GM12878 (cell line): ENCODE data around the gene RAB3IL1. TPM values are rescaled to one million over a fixed set of nuclear protein-coding genes. Genes with fewer than 3 reads are reported as not detected.

Source experiments
- BRCA1 ChIP-seq: IDR thresholded peaks from 2 replicates; pipeline ENCODE4 v1.6.1; 2011; ENCODE audit warnings: low read depth, low read length, improper control_type of control experiment
- CREB1 ChIP-seq: IDR thresholded peaks from 2 replicates; pipeline ENCODE4 v1.6.1; 2012; ENCODE audit warnings: low read depth, mild to moderate bottlenecking, inconsistent platforms
- DPF2 ChIP-seq: fragments of 450-650 bp; IDR thresholded peaks from 2 replicates; pipeline ENCODE4 v1.6.1; 2017; ENCODE audit warnings: mild to moderate bottlenecking
- EGR1 ChIP-seq, 2 experiments: IDR thresholded peaks; 1 replicate in 1 of 2; 2 replicates in 1 of 2; pipeline ENCODE4 v1.6.1; 2011 to 2012; ENCODE audit warnings: low read depth in 2 of 2, low read length in 2 of 2, borderline replicate concordance in 1 of 2, mild to moderate bottlenecking in 1 of 2, moderate library complexity in 1 of 2
- EZH2 ChIP-seq: IDR thresholded peaks from 2 replicates; pipeline ENCODE4 v1.6.1; 2012; ENCODE audit warnings: low read depth, mild to moderate bottlenecking, control low read depth, inconsistent platforms, low read length, borderline replicate concordance; ENCODE audit not compliant: control insufficient read depth
- HDAC2 ChIP-seq: fragments of 200-600 bp; sonication (generic); IDR thresholded peaks from 2 replicates; pipeline ENCODE4 v1.6.1; 2017
- HDGF ChIP-seq: fragments of 450-650 bp; IDR thresholded peaks from 2 replicates; pipeline ENCODE4 v1.6.1; 2016; ENCODE audit warnings: antibody characterized with exemption
- KLF5 ChIP-seq: fragments of 450-650 bp; IDR thresholded peaks from 2 replicates; pipeline ENCODE4 v1.6.1; 2014; ENCODE audit warnings: mild to moderate bottlenecking; ENCODE audit not compliant: partially characterized antibody
- MEF2B ChIP-seq: fragments of 450-650 bp; IDR thresholded peaks from 2 replicates; pipeline ENCODE4 v1.6.1; 2018; ENCODE audit warnings: mild to moderate bottlenecking, moderate library complexity; ENCODE audit not compliant: partially characterized antibody, poor library complexity, severe bottlenecking
- MTA2 ChIP-seq: fragments of 450-650 bp; IDR thresholded peaks from 2 replicates; pipeline ENCODE4 v1.6.1; 2016; ENCODE audit warnings: low read depth, mild to moderate bottlenecking, moderate library complexity
- NR2C2 ChIP-seq: IDR thresholded peaks from 2 replicates; pipeline ENCODE4 v1.6.1; 2011; ENCODE audit warnings: borderline replicate concordance, low read depth; ENCODE audit not compliant: control insufficient read depth, insufficient read length
- NRF1 ChIP-seq: conservative IDR thresholded peaks from 2 replicates; pipeline ENCODE4 v1.6.1; 2011; ENCODE audit warnings: mild to moderate bottlenecking, low read depth, low read length, improper control_type of control experiment
- PAX5 ChIP-seq: IDR thresholded peaks from 2 replicates; pipeline ENCODE4 v1.6.1; 2011; ENCODE audit warnings: low read depth, low read length, borderline replicate concordance
- RAD51 ChIP-seq: fragments of 450-650 bp; IDR thresholded peaks from 2 replicates; pipeline ENCODE4 v1.6.1; 2016; ENCODE audit warnings: moderate library complexity, mild to moderate bottlenecking, inconsistent platforms
- SMC3 ChIP-seq: IDR thresholded peaks from 2 replicates; pipeline ENCODE4 v1.6.1; 2011; ENCODE audit warnings: low read length, improper control_type of control experiment, borderline replicate concordance
- polyA plus RNA-seq, 11 experiments: library from polyadenylated mRNA; depleted of rRNA in 4 of 11; unstranded in 6 of 11; stranded (reverse) in 5 of 11; fragments of >200 nt; fragmentation: Nextera tagmentation in 4 of 11; fragmentation: Illumina TruSeq in 1 of 11; extraction: Ambion mirVana in 4 of 11; extraction: Trizol in 1 of 11; gene quantifications; 1 replicate in 1 of 11; 2 replicates in 10 of 11; pipeline versions ENCODE4 v1.2.1 to v1.2.3, GENCODE V29; 2011 to 2016; ENCODE audit warnings: inconsistent platforms in 2 of 11, missing spikeins in 2 of 11, low read depth in 1 of 11
- total RNA-seq, 4 experiments: library from RNA; depleted of rRNA in 3 of 4; stranded (reverse); fragments of >200 nt in 3 of 4; fragmentation: Illumina TruSeq in 1 of 4; extraction: Trizol in 1 of 4; gene quantifications; 2 replicates each; pipeline versions ENCODE4 v1.2.1 to v1.2.3, GENCODE V29; 2013 to 2021
- TF ChIP-seq, protein P1 (sequence below): fragments of 450-650 bp; IDR thresholded peaks from 2 replicates; pipeline ENCODE4 v1.6.1; 2018; ENCODE audit warnings: mild to moderate bottlenecking, low read depth, moderate library complexity; ENCODE audit not compliant: partially characterized antibody
- TF ChIP-seq, protein P2 (sequence below): fragments of 450-650 bp; IDR thresholded peaks from 2 replicates; pipeline ENCODE4 v1.6.1; 2018; ENCODE audit warnings: borderline replicate concordance, mild to moderate bottlenecking; ENCODE audit not compliant: partially characterized antibody
- TF ChIP-seq, protein P3 (sequence below): fragments of 450-650 bp; formaldehyde crosslinking; IDR thresholded peaks from 2 replicates; pipeline ENCODE4 v1.4.0; 2020; ENCODE audit warnings: mild to moderate bottlenecking, moderate library complexity
- TF ChIP-seq, protein P4 (sequence below): fragments of 450-650 bp; IDR thresholded peaks from 2 replicates; pipeline ENCODE4 v1.6.1; 2016; ENCODE audit warnings: mild to moderate bottlenecking

Gene RAB3IL1
- total and polyA plus RNA-seq, 10 of the 15 experiments (the other 5 are each of a cell fraction or from before 2014, with no cell fraction given), result 0.04 TPM; not detected in 9

DNA sequence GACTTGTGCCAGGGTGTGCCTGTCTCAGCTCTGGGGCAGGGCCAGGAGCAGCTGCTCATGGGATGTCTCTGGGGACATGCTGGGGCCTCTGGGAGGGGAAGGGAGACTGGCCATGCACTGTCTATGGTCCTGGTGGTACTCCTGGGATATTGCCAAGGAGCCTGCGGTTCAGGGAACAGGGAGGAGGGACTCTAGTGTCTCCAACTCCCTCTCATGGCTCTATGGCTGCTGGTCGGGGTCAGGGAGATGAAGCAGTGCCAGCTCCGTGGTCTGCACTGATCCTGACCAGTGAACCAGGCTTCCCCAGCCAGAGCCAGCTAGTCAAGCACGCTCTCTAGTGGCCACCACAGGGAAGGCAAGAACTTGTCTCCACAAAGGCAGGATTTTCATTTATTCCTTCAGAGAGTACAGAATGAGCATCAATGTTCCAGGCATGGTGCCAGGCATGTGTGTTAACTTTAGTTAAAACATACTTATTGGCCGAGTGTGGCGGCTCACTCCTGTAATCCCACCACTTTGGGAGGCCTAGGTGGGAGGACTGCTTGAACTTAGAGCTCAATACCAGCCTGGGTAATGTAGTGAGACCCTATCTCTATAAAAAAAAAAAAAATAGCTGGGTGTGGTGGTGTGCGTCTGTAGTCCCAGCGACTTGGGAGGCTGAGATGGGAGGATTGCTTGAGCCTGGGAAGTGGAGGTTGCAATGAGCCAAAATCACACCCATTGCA, 30.3 kb upstream of the RAB3IL1 start (continued):
- TF ChIP-seq, protein P1, sequence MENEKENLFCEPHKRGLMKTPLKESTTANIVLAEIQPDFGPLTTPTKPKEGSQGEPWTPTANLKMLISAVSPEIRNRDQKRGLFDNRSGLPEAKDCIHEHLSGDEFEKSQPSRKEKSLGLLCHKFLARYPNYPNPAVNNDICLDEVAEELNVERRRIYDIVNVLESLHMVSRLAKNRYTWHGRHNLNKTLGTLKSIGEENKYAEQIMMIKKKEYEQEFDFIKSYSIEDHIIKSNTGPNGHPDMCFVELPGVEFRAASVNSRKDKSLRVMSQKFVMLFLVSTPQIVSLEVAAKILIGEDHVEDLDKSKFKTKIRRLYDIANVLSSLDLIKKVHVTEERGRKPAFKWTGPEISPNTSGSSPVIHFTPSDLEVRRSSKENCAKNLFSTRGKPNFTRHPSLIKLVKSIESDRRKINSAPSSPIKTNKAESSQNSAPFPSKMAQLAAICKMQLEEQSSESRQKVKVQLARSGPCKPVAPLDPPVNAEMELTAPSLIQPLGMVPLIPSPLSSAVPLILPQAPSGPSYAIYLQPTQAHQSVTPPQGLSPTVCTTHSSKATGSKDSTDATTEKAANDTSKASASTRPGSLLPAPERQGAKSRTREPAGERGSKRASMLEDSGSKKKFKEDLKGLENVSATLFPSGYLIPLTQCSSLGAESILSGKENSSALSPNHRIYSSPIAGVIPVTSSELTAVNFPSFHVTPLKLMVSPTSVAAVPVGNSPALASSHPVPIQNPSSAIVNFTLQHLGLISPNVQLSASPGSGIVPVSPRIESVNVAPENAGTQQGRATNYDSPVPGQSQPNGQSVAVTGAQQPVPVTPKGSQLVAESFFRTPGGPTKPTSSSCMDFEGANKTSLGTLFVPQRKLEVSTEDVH, result no peak
- peak; percentile 32 for TF ChIP-seq MEF2B
- peak; percentile 94 for TF ChIP-seq SMC3
- TF ChIP-seq EZH2, result no peak
- no peak for TF ChIP-seq RAD51
- no peak for TF ChIP-seq HDAC2
- TF ChIP-seq NR2C2, result no peak
- no peak for TF ChIP-seq CREB1
- TF ChIP-seq EGR1 (IDR thresholded peaks at IDR 0.05; ENCODE audit: borderline replicate concordance in 1 of 2, low read depth in 2 of 2, low read length in 2 of 2), result no peak
- TF ChIP-seq, protein P2, sequence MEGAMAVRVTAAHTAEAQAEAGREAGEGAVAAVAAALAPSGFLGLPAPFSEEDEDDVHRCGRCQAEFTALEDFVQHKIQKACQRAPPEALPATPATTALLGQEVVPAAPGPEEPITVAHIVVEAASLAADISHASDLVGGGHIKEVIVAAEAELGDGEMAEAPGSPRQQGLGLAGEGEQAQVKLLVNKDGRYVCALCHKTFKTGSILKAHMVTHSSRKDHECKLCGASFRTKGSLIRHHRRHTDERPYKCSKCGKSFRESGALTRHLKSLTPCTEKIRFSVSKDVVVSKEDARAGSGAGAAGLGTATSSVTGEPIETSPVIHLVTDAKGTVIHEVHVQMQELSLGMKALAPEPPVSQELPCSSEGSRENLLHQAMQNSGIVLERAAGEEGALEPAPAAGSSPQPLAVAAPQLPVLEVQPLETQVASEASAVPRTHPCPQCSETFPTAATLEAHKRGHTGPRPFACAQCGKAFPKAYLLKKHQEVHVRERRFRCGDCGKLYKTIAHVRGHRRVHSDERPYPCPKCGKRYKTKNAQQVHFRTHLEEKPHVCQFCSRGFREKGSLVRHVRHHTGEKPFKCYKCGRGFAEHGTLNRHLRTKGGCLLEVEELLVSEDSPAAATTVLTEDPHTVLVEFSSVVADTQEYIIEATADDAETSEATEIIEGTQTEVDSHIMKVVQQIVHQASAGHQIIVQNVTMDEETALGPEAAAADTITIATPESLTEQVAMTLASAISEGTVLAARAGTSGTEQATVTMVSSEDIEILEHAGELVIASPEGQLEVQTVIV, result no peak
- no peak for TF ChIP-seq BRCA1
- TF ChIP-seq KLF5, result no peak
- TF ChIP-seq DPF2, result no peak
- TF ChIP-seq, protein P3, sequence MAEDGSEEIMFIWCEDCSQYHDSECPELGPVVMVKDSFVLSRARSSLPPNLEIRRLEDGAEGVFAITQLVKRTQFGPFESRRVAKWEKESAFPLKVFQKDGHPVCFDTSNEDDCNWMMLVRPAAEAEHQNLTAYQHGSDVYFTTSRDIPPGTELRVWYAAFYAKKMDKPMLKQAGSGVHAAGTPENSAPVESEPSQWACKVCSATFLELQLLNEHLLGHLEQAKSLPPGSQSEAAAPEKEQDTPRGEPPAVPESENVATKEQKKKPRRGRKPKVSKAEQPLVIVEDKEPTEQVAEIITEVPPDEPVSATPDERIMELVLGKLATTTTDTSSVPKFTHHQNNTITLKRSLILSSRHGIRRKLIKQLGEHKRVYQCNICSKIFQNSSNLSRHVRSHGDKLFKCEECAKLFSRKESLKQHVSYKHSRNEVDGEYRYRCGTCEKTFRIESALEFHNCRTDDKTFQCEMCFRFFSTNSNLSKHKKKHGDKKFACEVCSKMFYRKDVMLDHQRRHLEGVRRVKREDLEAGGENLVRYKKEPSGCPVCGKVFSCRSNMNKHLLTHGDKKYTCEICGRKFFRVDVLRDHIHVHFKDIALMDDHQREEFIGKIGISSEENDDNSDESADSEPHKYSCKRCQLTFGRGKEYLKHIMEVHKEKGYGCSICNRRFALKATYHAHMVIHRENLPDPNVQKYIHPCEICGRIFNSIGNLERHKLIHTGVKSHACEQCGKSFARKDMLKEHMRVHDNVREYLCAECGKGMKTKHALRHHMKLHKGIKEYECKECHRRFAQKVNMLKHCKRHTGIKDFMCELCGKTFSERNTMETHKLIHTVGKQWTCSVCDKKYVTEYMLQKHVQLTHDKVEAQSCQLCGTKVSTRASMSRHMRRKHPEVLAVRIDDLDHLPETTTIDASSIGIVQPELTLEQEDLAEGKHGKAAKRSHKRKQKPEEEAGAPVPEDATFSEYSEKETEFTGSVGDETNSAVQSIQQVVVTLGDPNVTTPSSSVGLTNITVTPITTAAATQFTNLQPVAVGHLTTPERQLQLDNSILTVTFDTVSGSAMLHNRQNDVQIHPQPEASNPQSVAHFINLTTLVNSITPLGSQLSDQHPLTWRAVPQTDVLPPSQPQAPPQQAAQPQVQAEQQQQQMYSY (CRISPR knock-in tag), result no peak
- TF ChIP-seq, protein P4, sequence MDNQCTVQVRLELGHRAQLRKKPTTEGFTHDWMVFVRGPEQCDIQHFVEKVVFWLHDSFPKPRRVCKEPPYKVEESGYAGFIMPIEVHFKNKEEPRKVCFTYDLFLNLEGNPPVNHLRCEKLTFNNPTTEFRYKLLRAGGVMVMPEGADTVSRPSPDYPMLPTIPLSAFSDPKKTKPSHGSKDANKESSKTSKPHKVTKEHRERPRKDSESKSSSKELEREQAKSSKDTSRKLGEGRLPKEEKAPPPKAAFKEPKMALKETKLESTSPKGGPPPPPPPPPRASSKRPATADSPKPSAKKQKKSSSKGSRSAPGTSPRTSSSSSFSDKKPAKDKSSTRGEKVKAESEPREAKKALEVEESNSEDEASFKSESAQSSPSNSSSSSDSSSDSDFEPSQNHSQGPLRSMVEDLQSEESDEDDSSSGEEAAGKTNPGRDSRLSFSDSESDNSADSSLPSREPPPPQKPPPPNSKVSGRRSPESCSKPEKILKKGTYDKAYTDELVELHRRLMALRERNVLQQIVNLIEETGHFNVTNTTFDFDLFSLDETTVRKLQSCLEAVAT, result no peak
- TF ChIP-seq MTA2, result no peak
- no peak for TF ChIP-seq PAX5
- TF ChIP-seq HDGF, result peak; percentile 51; the same call in 1 of the 2 replicates
- TF ChIP-seq NRF1, result no peak
